ENCODE data around the gene APLP1.
"Not testable (repeated sequence)": the region's sequence is repeated elsewhere in the genome, so short reads cannot be mapped to it uniquely, and the experiment has no call there.

APLP1 gene

DNA sequence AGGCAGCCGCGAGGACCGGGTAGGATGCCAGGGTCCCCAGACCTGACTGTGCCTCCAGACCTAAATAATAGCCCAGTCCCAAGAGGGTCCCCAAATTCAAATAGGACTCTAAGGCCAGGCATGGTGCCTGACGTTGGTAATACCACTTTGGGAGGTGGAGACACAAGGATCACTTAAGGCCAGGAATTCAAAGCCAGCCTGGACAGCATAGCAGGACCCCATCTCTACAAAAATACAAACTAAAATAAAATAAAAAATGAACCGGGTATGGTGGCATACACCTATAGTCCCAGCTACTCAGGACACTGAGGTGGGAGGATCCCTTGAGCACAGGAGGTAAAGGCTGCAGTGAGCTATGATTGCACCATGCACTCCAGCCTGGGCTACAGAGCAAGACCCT, 5.4 kb upstream of the APLP1 start:
- Histone ChIP-seq H4K20me1 (ENCODE audit: insufficient read depth, low read length) (no peaks in the 10 kb centered on the region), H3K79me2 (ENCODE audit: low read length) (no peaks in the 10 kb centered on the region), H3K9ac (ENCODE audit: low read length) (no peak overlapping the region), H2AFZ (ENCODE audit: low read length) (no peak overlapping the region), H3K27me3 (replicated peaks; ENCODE audit: insufficient read depth, low read length) (peaks cover 92% of the 10 kb centered on the region), H3K4me1 (ENCODE audit: low read length) (no peaks in the 10 kb centered on the region), H3F3A (ENCODE audit: insufficient read depth, low read length) (no peaks in the 10 kb centered on the region), H3K9me2 (replicated peaks; ENCODE audit: insufficient read depth, low read length) (no peaks in the 10 kb centered on the region), H3K27ac (ENCODE audit: low read length) (no peak overlapping the region), H3K4me3 (ENCODE audit: low read length) (no peak overlapping the region), H3K9me3 (replicated peaks; ENCODE audit: insufficient read depth, low read length) (no peaks in the 10 kb centered on the region), H3K36me3 (replicated peaks; ENCODE audit: insufficient read depth, low read length) (no peaks in the 10 kb centered on the region), H3K4me2 (ENCODE audit: low read depth, low read length) (no peak overlapping the region)
- TF ChIP-seq CTCF (IDR thresholded peaks at IDR 0.05; ENCODE audit: low read length) = no peak
- no peak for TF ChIP-seq EZH2phosphoT487 (IDR thresholded peaks at IDR 0.05; ENCODE audit: low read length)
- TF ChIP-seq EZH2 (optimal IDR thresholded peaks at IDR 0.05; ENCODE audit: low read depth, low read length) = no peak
- no peak for DNase-seq

GRCh38 chr19:35868823-35869326, 501 bp downstream of the APLP1 start:
- H3K36me3 ChIP-seq (replicated peaks; ENCODE audit: insufficient read depth, low read length) = no peaks in the 10 kb centered on the region
- H3K79me2 ChIP-seq (ENCODE audit: low read length) = no peaks in the 10 kb centered on the region

DNA sequence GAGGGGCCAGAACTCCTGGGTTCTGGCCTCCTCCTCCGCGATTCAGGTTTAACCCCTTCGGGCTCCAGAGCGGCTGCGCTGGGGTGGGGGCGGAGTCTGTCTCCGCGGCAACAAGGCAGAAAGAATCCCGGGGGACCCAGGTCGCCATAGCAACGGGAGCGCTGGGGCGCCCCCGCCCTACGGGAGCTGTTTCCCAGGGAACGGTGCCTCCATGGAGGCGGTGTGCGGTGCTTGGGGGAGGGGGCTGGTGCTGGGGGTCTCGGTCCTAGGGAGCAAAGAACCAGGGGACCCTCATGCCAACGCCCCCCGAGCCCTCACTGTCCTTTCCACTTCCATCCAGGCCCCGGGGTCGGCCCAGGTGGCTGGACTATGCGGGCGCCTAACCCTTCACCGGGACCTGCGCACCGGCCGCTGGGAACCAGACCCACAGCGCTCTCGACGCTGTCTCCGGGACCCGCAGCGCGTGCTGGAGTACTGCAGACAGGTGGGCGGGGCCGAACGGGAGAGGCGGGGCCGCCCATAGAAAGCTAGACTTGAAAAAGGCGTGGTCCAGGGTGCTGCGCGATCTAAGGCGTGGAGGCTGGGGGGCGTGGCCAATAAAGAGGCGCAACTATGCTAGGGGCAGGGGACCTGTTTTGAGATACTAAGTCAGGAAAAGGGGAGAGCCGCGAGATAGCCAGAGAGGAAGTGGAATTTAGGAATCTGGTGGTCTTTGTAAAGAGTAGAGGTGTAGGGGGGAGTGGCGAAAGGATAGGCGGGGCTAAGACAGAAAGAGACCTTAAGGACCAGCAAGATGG, 1.2 kb downstream of the APLP1 start:
- no peaks in the 10 kb centered on the region for H3K9me3 ChIP-seq (replicated peaks; ENCODE audit: insufficient read depth, low read length)
- H3K4me1 ChIP-seq (ENCODE audit: low read length) = peaks cover 4% of the 10 kb centered on the region; the same call in 1 of the 2 replicates
- TF ChIP-seq EZH2phosphoT487 (IDR thresholded peaks at IDR 0.05; ENCODE audit: low read length) = no peak
- TF ChIP-seq EZH2 (optimal IDR thresholded peaks at IDR 0.05; ENCODE audit: low read depth, low read length) = no peak
- no peak for TF ChIP-seq CTCF (IDR thresholded peaks at IDR 0.05; ENCODE audit: low read length)
- H3K4me3 ChIP-seq (ENCODE audit: low read length) = no peak overlapping the region
- peaks cover 83% of the 10 kb centered on the region for H3K27me3 ChIP-seq (replicated peaks; ENCODE audit: insufficient read depth, low read length)
- no peaks in the 10 kb centered on the region for H3K36me3 ChIP-seq (replicated peaks; ENCODE audit: insufficient read depth, low read length)
- no peak overlapping the region for H3K9ac ChIP-seq (ENCODE audit: low read length)
- H2AFZ ChIP-seq (ENCODE audit: low read length) = no peak overlapping the region
- no peak overlapping the region for H3K27ac ChIP-seq (ENCODE audit: low read length)
- no peaks in the 10 kb centered on the region for H3K9me2 ChIP-seq (replicated peaks; ENCODE audit: insufficient read depth, low read length)
- no peak for DNase-seq
- no peaks in the 10 kb centered on the region for H4K20me1 ChIP-seq (ENCODE audit: insufficient read depth, low read length)
- H3K79me2 ChIP-seq (ENCODE audit: low read length) = no peaks in the 10 kb centered on the region
- no peaks in the 10 kb centered on the region for H3F3A ChIP-seq (ENCODE audit: insufficient read depth, low read length)
- peak overlapping the region; percentile 66 for H3K4me2 ChIP-seq (ENCODE audit: low read depth, low read length)

More at GRCh38 chr19:35868823-35869326, 501 bp downstream of the APLP1 start:
- Histone ChIP-seq H3F3A (ENCODE audit: insufficient read depth, low read length) (no peaks in the 10 kb centered on the region), H3K4me2 (ENCODE audit: low read depth, low read length) (peak overlapping the region; percentile 66), H3K4me1 (ENCODE audit: low read length) (peaks cover 4% of the 10 kb centered on the region; the same call in 1 of the 2 replicates), H4K20me1 (ENCODE audit: insufficient read depth, low read length) (no peaks in the 10 kb centered on the region), H3K27ac (ENCODE audit: low read length) (no peak overlapping the region), H3K9me2 (replicated peaks; ENCODE audit: insufficient read depth, low read length) (no peaks in the 10 kb centered on the region), H3K27me3 (replicated peaks; ENCODE audit: insufficient read depth, low read length) (peaks cover 83% of the 10 kb centered on the region), H2AFZ (ENCODE audit: low read length) (peak overlapping the region; percentile 27; the same call in 1 of the 2 replicates), H3K9me3 (replicated peaks; ENCODE audit: insufficient read depth, low read length) (no peaks in the 10 kb centered on the region), H3K4me3 (ENCODE audit: low read length) (peak overlapping the region; percentile 31; the same call in 1 of the 2 replicates), H3K9ac (ENCODE audit: low read length) (no peak overlapping the region)
- TF ChIP-seq EZH2phosphoT487 (IDR thresholded peaks at IDR 0.05; ENCODE audit: low read length) = no peak
- TF ChIP-seq EZH2 (optimal IDR thresholded peaks at IDR 0.05; ENCODE audit: low read depth, low read length) = no peak
- no peak for TF ChIP-seq CTCF (IDR thresholded peaks at IDR 0.05; ENCODE audit: low read length)
- DNase-seq = no peak

DNA sequence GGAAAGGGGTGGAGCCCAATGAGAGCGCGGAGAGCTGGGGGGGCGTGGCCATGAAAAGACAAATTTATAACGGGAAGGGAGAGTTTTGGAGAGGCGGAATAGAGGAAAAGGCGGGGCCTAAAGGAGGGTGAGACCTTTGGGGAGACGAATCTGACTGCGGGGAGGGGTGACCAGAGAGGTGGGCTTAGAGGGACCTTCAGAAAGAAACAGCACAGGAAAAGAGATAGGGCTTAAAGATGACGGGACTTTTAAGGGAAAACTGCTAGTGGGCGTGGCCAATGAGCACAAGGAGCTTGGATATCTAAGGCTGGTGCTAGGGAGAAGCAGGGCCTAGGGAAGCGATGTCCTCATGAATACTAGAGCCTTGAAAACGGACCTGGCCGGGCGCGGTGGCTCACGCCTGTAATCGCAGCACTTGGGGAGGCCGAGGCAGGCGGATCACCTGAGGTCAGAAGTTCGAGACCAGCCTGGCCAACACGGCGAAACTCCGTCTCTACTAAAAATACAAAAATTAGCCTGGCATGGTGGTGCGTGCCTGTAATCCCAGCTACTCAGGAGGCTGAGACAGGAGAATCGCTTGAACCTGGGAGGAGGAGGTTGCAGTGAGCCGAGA, 1.9 kb downstream of the APLP1 start:
- H3K9me3 ChIP-seq (replicated peaks; ENCODE audit: insufficient read depth, low read length); DNase-seq; H3K4me2 ChIP-seq (ENCODE audit: low read depth, low read length); H3K27ac ChIP-seq (ENCODE audit: low read length); H2AFZ ChIP-seq (ENCODE audit: low read length); H3K4me3 ChIP-seq (ENCODE audit: low read length); H3K9ac ChIP-seq (ENCODE audit: low read length); H3K9me2 ChIP-seq (replicated peaks; ENCODE audit: insufficient read depth, low read length); H3K36me3 ChIP-seq (replicated peaks; ENCODE audit: insufficient read depth, low read length); H3F3A ChIP-seq (ENCODE audit: insufficient read depth, low read length); H3K4me1 ChIP-seq (ENCODE audit: low read length); H4K20me1 ChIP-seq (ENCODE audit: insufficient read depth, low read length); H3K79me2 ChIP-seq (ENCODE audit: low read length): not testable (repeated sequence)
- peaks cover 84% of the 10 kb centered on the region for H3K27me3 ChIP-seq (replicated peaks; ENCODE audit: insufficient read depth, low read length)
